H4 (cell line): ENCODE results near the gene OR2T34. TPM values are rescaled to one million over a fixed set of nuclear protein-coding genes. Genes with fewer than 3 reads are reported as not detected.
"Not testable (repeated sequence)": the region's sequence is repeated elsewhere in the genome, so short reads cannot be mapped to it uniquely, and the experiment has no call there.

Experiments used
- DNase-seq: peaks from one replicate; pipeline ENCODE4 v3.0.0-alpha.2; 2015; ENCODE audit warnings: low spot score
- total RNA-seq: library from RNA; depleted of rRNA; stranded (reverse); fragments of >200 nt; shearing (Covaris generic); gene quantifications from 2 replicates; pipeline ENCODE4 v1.2.3, GENCODE V29; 2014; rRNA removed

The OR2T34 gene
- total RNA-seq = not detected in 2 replicates

- DNase-seq = not testable (repeated sequence)
Observed at GRCh38 chr1:248574657-248575056, at the start of gene OR2T34. OR2T34 (minus strand) TSS chr1:248574757; CDS start chr1:248574757, 0 bp downstream.

GRCh38 chr1:248622570-248623001, 48.0 kb upstream of the OR2T34 start:
- peak; percentile 37 for DNase-seq

GRCh38 chr1:248621770-248622169, 47.2 kb upstream of the OR2T34 start:
- DNase-seq = no peak

GRCh38 chr1:248618878-248619277, 44.3 kb upstream of the OR2T34 start:
- DNase-seq = peak; percentile 21

GRCh38 chr1:248618119-248618518, 43.6 kb upstream of the OR2T34 start:
- no peak for DNase-seq

GRCh38 chr1:248613742-248614141, 39.2 kb upstream of the OR2T34 start:
- DNase-seq = no peak

- DNase-seq = peak; percentile 29
Observed at GRCh38 chr1:248611883-248612414, 37.4 kb upstream of the OR2T34 start.

- no peak for DNase-seq
Observed at GRCh38 chr1:248610301-248610700, 35.7 kb upstream of the OR2T34 start.

GRCh38 chr1:248599396-248599795, 24.8 kb upstream of the OR2T34 start:
- no peak for DNase-seq

GRCh38 chr1:248597589-248597988, 23.0 kb upstream of the OR2T34 start, which contains the start of gene OR2T10:
OR2T10 (minus strand) TSS chr1:248597700; CDS start chr1:248593768, 3,932 bp downstream.
- DNase-seq = no peak

GRCh38 chr1:248596615-248597014, 22.1 kb upstream of the OR2T34 start:
- peak; percentile 36 for DNase-seq

GRCh38 chr1:248593226-248593625, 18.7 kb upstream of the OR2T34 start:
- DNase-seq = no peak

GRCh38 chr1:248592655-248593054, 18.1 kb upstream of the OR2T34 start:
- no peak for DNase-seq

GRCh38 chr1:248590055-248590454, 15.5 kb upstream of the OR2T34 start:
- no peak for DNase-seq

GRCh38 chr1:248589334-248589733, 14.8 kb upstream of the OR2T34 start:
- no peak for DNase-seq

GRCh38 chr1:248585266-248585665, 10.7 kb upstream of the OR2T34 start:
- DNase-seq = no peak

- DNase-seq = no peak
Observed at GRCh38 chr1:248576260-248576980, 1.9 kb upstream of the OR2T34 start.

- DNase-seq = not testable (repeated sequence)
Observed at GRCh38 chr1:248573856-248574255, 701 bp downstream of the OR2T34 start.

- not testable (repeated sequence) for DNase-seq
Observed at GRCh38 chr1:248572049-248572448, 2.5 kb downstream of the OR2T34 start.

GRCh38 chr1:248570811-248571210, 3.7 kb downstream of the OR2T34 start:
- DNase-seq = not testable (repeated sequence)

- DNase-seq = not testable (repeated sequence)
Observed at GRCh38 chr1:248569049-248569448, 5.5 kb downstream of the OR2T34 start.

- not testable (repeated sequence) for DNase-seq
Observed at GRCh38 chr1:248565530-248566373, 8.8 kb downstream of the OR2T34 start.
